ENCODE results near the gene RABEP2.

The RABEP2 gene

DNA sequence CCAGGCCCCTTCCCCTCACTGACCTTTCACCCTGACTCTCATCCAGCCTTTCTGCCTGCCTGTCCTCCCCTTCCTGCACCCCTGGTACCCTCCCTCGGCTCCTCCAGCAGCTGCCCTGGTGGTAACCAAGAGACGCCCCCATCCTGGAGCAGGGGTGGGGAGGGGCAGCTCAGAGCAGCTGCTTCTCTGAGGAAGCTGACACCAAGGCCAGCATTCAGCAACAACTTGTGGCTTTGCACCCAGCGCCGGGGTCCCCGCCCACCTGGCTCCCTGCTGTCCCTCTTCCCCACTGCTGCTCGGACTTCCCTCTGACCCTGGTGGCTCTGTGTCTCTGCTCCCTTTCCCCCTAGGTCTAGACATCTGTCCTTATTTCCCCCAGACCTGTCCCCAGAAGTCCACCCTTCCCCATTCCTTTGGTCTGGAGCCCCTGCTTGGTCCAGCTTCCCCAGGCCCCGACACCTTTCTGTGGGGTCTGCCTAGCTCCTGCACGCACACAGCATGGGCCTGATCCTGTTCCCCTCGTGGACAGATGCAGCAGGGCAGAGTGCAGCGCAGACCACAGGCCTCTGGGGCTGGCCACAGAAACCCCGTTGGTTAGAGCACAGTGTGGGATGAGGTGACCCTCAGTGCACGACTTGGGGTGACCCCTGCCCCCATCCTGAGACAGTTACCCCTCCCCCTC is 47.9 kb downstream of the RABEP2 start:
- H2AK5ac ChIP-seq (ENCODE audit: low read depth, low read length) = peak overlapping the region; percentile 21
- H3K79me1 ChIP-seq (ENCODE audit: low read depth, low read length) = peaks cover 9% of the 10 kb centered on the region
- H3K4me2 ChIP-seq (ENCODE audit: insufficient read depth, low read length, poor library complexity, severe bottlenecking) = no peak overlapping the region
- peaks cover 0 to 4% (median 0%) of the 10 kb centered on the region in 3 experiments for H3K27me3 ChIP-seq (ENCODE audit: control insufficient read depth in 3 of 3, insufficient read depth in 3 of 3, low read depth in 1 of 3, low read length in 3 of 3)
- H3K9ac ChIP-seq (ENCODE audit: low read depth, low read length, poor library complexity) = peak overlapping the region; percentile 44
- H2BK5ac ChIP-seq (ENCODE audit: low read length) = no peak overlapping the region
- peak overlapping the region; percentile 65 for H3K23ac ChIP-seq (ENCODE audit: low read depth, low read length, poor library complexity)
- no peak for DNase-seq (ENCODE audit: low spot score)
- H3K4me3 ChIP-seq (ENCODE audit: low read length in 2 of 2) = no peak overlapping the region
- no peak overlapping the region for H3K4ac ChIP-seq (ENCODE audit: low read length)
- H4K8ac ChIP-seq (ENCODE audit: low read depth, low read length) = no peak overlapping the region
- no peak overlapping the region for H4K91ac ChIP-seq (ENCODE audit: low read depth, low read length, poor library complexity)
- H3K27ac ChIP-seq (replicated peaks; ENCODE audit: low read length) = no peak overlapping the region
- H3K14ac ChIP-seq (ENCODE audit: low read length) = peak overlapping the region; percentile 21
- H2BK12ac ChIP-seq (ENCODE audit: low read length) = no peak overlapping the region
- H3K36me3 ChIP-seq (replicated peaks in 1 of 2; ENCODE audit: control insufficient read depth in 2 of 2, insufficient read depth in 2 of 2, low read length in 2 of 2) = peaks cover 18 to 24% of the 10 kb centered on the region in 2 donors
- H2BK15ac ChIP-seq (ENCODE audit: low read length) = no peak overlapping the region
- WGBS, 2 donors (ENCODE audit: extremely low coverage in 2 of 2, insufficient read length in 2 of 2, insufficient replicate concordance in 1 of 2) = no CpG with 5 or more reads among the region's 12 CpGs
- H2AFZ ChIP-seq (ENCODE audit: low read length) = no peak overlapping the region
- no peak overlapping the region for H2BK120ac ChIP-seq (ENCODE audit: low read depth, low read length)
- H3K9me3 ChIP-seq (replicated peaks in 1 of 2; ENCODE audit: control insufficient read depth in 2 of 2, insufficient read depth in 1 of 2, low read depth in 1 of 2, low read length in 2 of 2) = no peaks in the 10 kb centered on the region
- H3K4me1 ChIP-seq (ENCODE audit: control insufficient read depth in 2 of 2, insufficient read depth in 1 of 2, low read depth in 1 of 2, low read length in 2 of 2) = peaks cover 18 to 42% of the 10 kb centered on the region in 2 donors
- peak overlapping the region; percentile 3 for H3K18ac ChIP-seq (ENCODE audit: low read length)

DNA sequence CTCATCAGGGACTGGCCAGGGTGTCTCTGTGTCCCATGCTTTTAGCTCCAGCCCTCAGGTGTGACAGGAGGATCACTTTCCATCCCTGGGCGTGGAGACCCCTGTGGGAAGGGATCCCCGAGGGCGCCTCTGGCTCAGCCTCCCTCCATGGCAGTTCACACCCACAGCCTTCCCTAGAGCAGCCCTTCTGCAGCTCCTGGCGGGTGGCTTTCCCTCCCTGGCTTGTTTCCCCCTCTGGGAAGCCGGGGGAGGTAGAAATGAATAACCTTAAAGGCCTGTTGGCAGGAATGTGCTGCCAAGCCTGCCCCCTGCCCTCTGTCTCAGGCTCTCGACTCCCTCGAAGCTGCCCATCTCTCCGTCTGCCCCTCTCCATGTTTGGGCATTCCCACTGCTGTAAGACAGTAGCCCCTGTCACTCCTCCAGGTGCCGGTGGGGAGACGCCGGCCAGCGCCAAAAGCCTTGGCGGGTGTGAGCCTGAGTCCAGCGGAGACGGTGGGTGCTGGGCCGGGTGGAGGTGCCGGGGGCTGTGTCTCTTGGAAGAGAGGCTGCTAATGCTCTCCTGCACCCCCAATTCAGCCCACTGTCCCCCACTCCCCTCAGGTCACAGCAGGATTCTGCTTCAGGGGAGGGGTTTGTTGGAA is 48.9 kb downstream of the RABEP2 start:
- Histone ChIP-seq H3K4me2 (ENCODE audit: insufficient read depth, low read length, poor library complexity, severe bottlenecking) (no peak overlapping the region), H3K27me3 (ENCODE audit: control insufficient read depth in 3 of 3, insufficient read depth in 3 of 3, low read depth in 1 of 3, low read length in 3 of 3) (peaks cover 0 to 4% (median 0%) of the 10 kb centered on the region in 3 experiments), H3K79me1 (ENCODE audit: low read depth, low read length) (peaks cover 10% of the 10 kb centered on the region), H2BK12ac (ENCODE audit: low read length) (no peak overlapping the region), H3K4me3 (ENCODE audit: low read length in 2 of 2) (no peak overlapping the region), H2BK5ac (ENCODE audit: low read length) (no peak overlapping the region), H3K9me3 (replicated peaks in 1 of 2; ENCODE audit: control insufficient read depth in 2 of 2, insufficient read depth in 1 of 2, low read depth in 1 of 2, low read length in 2 of 2) (no peaks in the 10 kb centered on the region), H3K4ac (ENCODE audit: low read length) (no peak overlapping the region), H2AFZ (ENCODE audit: low read length) (no peak overlapping the region), H4K8ac (ENCODE audit: low read depth, low read length) (no peak overlapping the region), H3K4me1 (ENCODE audit: control insufficient read depth in 2 of 2, insufficient read depth in 1 of 2, low read depth in 1 of 2, low read length in 2 of 2) (peaks cover 18 to 42% of the 10 kb centered on the region in 2 donors), H3K36me3 (replicated peaks in 1 of 2; ENCODE audit: control insufficient read depth in 2 of 2, insufficient read depth in 2 of 2, low read length in 2 of 2) (peaks cover 26 to 34% of the 10 kb centered on the region in 2 donors), H3K14ac (ENCODE audit: low read length) (no peak overlapping the region), H4K91ac (ENCODE audit: low read depth, low read length, poor library complexity) (no peak overlapping the region), H3K18ac (ENCODE audit: low read length) (no peak overlapping the region), H2AK5ac (ENCODE audit: low read depth, low read length) (no peak overlapping the region), H3K23ac (ENCODE audit: low read depth, low read length, poor library complexity) (peak overlapping the region; percentile 65), H2BK15ac (ENCODE audit: low read length) (peak overlapping the region; percentile 37), H3K27ac (replicated peaks; ENCODE audit: low read length) (no peak overlapping the region), H3K9ac (ENCODE audit: low read depth, low read length, poor library complexity) (no peak overlapping the region), H2BK120ac (ENCODE audit: low read depth, low read length) (no peak overlapping the region)
- WGBS, 2 donors (ENCODE audit: extremely low coverage in 2 of 2, insufficient read length in 2 of 2, insufficient replicate concordance in 1 of 2) = no CpG with 5 or more reads among the region's 17 CpGs
- no peak for DNase-seq (ENCODE audit: low spot score)

DNA sequence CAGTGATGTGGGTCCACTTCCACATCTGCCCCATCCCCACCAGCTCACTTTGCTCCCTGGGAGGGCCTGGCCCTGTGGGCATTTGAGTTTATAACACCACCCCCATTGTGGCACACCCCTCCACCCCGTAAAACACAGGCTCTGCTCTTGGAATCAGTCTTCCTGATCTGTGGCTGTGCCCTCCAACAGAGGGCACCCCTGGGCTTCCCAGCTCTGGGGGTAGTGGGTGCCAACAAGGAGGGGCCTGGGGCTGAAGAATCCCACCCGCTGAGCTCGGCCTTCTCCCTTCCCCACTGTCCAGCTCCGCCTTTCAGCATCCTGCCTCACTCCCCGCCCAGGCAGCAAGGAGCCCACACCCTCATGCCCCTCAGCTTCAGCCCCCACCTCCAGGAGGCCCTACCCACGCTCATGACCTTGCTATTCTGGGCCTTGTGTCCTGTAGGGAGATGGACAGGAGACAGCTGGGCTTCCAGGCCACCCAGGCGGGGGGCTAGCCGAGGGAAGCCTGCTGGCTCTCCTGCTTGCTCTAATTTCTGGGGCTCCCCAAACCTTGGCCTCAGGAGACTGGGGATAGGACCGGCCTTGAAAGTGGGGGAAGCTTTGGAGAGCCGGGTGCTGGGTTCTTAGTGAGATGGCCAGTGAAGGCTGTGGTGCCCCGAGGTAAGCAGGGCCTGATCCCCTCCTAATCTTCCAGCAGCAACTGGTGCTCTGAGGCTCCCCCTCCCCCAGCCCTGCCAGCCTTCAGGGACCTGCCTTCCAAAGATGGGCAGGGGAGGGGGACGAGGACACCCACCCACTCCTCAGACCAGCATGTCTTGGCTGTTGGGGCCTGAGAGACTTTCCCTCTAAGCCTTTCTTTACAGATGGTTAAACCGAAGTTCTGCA is 49.7 kb downstream of the RABEP2 start:
- Histone ChIP-seq H2AK5ac (ENCODE audit: low read depth, low read length) (no peak overlapping the region), H3K23ac (ENCODE audit: low read depth, low read length, poor library complexity) (no peak overlapping the region), H4K8ac (ENCODE audit: low read depth, low read length) (no peak overlapping the region), H2BK12ac (ENCODE audit: low read length) (no peak overlapping the region), H3K4me2 (ENCODE audit: insufficient read depth, low read length, poor library complexity, severe bottlenecking) (no peak overlapping the region), H2BK5ac (ENCODE audit: low read length) (no peak overlapping the region), H2BK15ac (ENCODE audit: low read length) (no peak overlapping the region), H3K27me3 (ENCODE audit: control insufficient read depth in 3 of 3, insufficient read depth in 3 of 3, low read depth in 1 of 3, low read length in 3 of 3) (no peaks in the 10 kb centered on the region), H3K36me3 (replicated peaks in 1 of 2; ENCODE audit: control insufficient read depth in 2 of 2, insufficient read depth in 2 of 2, low read length in 2 of 2) (peaks cover 30 to 42% of the 10 kb centered on the region in 2 donors), H3K9me3 (replicated peaks in 1 of 2; ENCODE audit: control insufficient read depth in 2 of 2, insufficient read depth in 1 of 2, low read depth in 1 of 2, low read length in 2 of 2) (no peaks in the 10 kb centered on the region), H3K4me1 (ENCODE audit: control insufficient read depth in 2 of 2, insufficient read depth in 1 of 2, low read depth in 1 of 2, low read length in 2 of 2) (peaks cover 11 to 38% of the 10 kb centered on the region in 2 donors), H3K4me3 (ENCODE audit: low read length in 2 of 2) (peak overlapping the region in 1 of 2 donors; percentile 16), H3K4ac (ENCODE audit: low read length) (no peak overlapping the region), H3K27ac (replicated peaks; ENCODE audit: low read length) (no peak overlapping the region), H3K9ac (ENCODE audit: low read depth, low read length, poor library complexity) (peak overlapping the region; percentile 30), H4K91ac (ENCODE audit: low read depth, low read length, poor library complexity) (no peak overlapping the region), H3K79me1 (ENCODE audit: low read depth, low read length) (peaks cover 10% of the 10 kb centered on the region), H3K14ac (ENCODE audit: low read length) (no peak overlapping the region), H3K18ac (ENCODE audit: low read length) (no peak overlapping the region), H2AFZ (ENCODE audit: low read length) (no peak overlapping the region), H2BK120ac (ENCODE audit: low read depth, low read length) (peak overlapping the region; percentile 81)
- WGBS, 2 donors (ENCODE audit: extremely low coverage in 2 of 2, insufficient read length in 2 of 2, insufficient replicate concordance in 1 of 2) = no CpG with 5 or more reads among the region's 13 CpGs
- no peak for DNase-seq (ENCODE audit: low spot score)
